SU-DHL-6 (cell line): ENCODE results near the gene CBFA2T2.

Experiments used
- CTCF ChIP-seq: fragments of 200-600 bp; sonication (generic); IDR thresholded peaks from one replicate; pipeline ENCODE4 v1.5.1; 2017; ENCODE audit warnings: antibody characterized with exemption, mild to moderate bottlenecking, low read length, moderate library complexity; ENCODE audit not compliant: insufficient read depth, poor library complexity, severe bottlenecking
- EZH2phosphoT487 ChIP-seq: fragments of 200-600 bp; sonication (generic), shearing (Covaris generic); conservative IDR thresholded peaks from 2 replicates; pipeline ENCODE4 v1.6.1; 2018; ENCODE audit warnings: mild to moderate bottlenecking, antibody characterized with exemption, low read length, moderate library complexity, mixed read lengths

DNA sequence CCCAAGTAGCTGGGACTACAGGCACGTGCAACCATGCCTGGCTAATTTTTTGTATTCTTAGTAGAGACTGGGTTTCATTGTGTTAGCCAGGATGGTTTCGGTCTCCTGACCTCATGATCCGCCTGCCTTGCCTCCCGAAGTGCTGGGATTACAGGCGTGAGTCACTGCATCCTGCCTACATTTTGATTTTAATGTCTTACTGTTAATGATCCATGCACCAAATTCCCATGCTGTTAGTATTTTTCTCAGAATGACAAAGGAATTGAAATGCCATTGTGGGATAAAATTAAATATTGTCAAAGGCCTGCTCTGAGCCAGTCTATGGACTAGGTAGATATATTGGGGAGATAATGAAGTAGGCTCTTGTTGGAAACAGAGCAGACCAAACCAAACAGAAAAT, 28.2 kb downstream of the CBFA2T2 start:
- TF ChIP-seq CTCF (no peak), EZH2phosphoT487 (no peak)
